Ishikawa (cell line): ENCODE results near the gene DOK4.

Experiments
- CEBPB ChIP-seq: IDR thresholded peaks from 2 replicates; pipeline ENCODE4 v1.6.1; 2012
- CREB1 ChIP-seq: IDR thresholded peaks from 2 replicates; pipeline ENCODE4 v1.6.1; 2012; ENCODE audit warnings: low read depth
- EGR1 ChIP-seq: IDR thresholded peaks from 2 replicates; pipeline ENCODE4 v1.6.1; 2012
- EP300 ChIP-seq: IDR thresholded peaks from 2 replicates; pipeline ENCODE4 v1.6.1; 2012; ENCODE audit warnings: borderline replicate concordance
- FOXM1 ChIP-seq: IDR thresholded peaks from 2 replicates; pipeline ENCODE4 v1.6.1; 2012; ENCODE audit warnings: low read depth, borderline replicate concordance
- NFIC ChIP-seq: IDR thresholded peaks from 2 replicates; pipeline ENCODE4 v1.6.1; 2012
- RAD21 ChIP-seq: IDR thresholded peaks from 2 replicates; pipeline ENCODE4 v1.6.1; 2012; ENCODE audit warnings: low read depth
- TAF1 ChIP-seq: IDR thresholded peaks from 2 replicates; pipeline ENCODE4 v1.6.1; 2012; ENCODE audit warnings: low read depth, mild to moderate bottlenecking
- TCF12 ChIP-seq: IDR thresholded peaks from 2 replicates; pipeline ENCODE4 v1.6.1; 2012; ENCODE audit warnings: low read depth
- TEAD4 ChIP-seq: IDR thresholded peaks from 2 replicates; pipeline ENCODE4 v1.6.1; 2012
- YY1 ChIP-seq: IDR thresholded peaks from 2 replicates; pipeline ENCODE4 v1.6.1; 2012; ENCODE audit warnings: low read depth
- ZBTB7A ChIP-seq: IDR thresholded peaks from 2 replicates; pipeline ENCODE4 v1.6.1; 2012; ENCODE audit warnings: low read depth
- TF ChIP-seq, protein P1 (sequence below): IDR thresholded peaks from 2 replicates; pipeline ENCODE4 v1.6.1; 2012
- TF ChIP-seq, protein P2 (sequence below): IDR thresholded peaks from 2 replicates; pipeline ENCODE4 v1.6.1; 2012; ENCODE audit warnings: low read depth, mild to moderate bottlenecking
- TF ChIP-seq, protein P3 (sequence below): IDR thresholded peaks from 2 replicates; pipeline ENCODE4 v1.6.1; 2012

DOK4 gene

DNA sequence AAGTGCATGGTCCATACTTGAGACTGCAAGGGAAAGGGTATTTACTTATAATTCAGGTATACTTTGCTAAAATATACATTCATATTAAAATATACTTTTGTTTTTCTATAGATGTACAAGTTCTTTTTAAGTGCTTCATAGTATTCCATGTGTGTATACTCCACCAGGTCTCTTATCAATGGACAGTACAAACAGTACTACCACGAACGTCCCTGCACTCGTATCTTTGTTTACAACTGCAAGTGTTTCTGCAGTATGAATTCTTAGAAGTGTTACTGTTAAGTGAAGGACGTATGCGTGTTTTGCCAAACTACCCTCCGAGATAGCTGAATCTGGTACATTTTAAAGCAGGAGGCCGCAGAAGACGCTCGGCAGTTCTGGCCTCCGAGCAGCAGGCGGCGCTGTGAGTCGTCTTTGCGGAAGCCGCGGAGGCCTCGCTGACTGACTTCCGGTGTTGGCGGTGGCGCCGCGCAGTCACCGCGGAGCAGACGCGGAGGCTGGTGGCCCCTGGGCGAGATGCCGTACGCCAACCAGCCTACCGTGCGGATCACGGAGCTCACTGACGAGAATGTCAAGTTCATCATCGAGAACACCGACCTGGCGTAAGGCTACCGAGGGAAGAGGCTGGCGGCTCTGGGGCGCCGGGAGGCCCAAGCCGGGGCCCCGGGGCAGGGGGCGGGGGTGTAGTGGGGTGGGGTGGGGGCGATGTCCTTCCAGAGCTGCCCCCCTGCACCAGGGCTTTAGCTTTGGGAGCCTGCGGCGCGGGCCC lies 23.9 kb downstream of the DOK4 start, which contains the start of gene POLR2C:
TSS of gene POLR2C (plus strand) at position 471 of the 769 bp plus-strand sequence. CDS start at position 517, 46 bp downstream.
- TF ChIP-seq, protein P1, sequence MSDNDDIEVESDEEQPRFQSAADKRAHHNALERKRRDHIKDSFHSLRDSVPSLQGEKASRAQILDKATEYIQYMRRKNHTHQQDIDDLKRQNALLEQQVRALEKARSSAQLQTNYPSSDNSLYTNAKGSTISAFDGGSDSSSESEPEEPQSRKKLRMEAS = peak; percentile 73
- TF ChIP-seq YY1 (peak; percentile 79), CEBPB (no peak), TAF1 (peak; percentile 96), NFIC (no peak), RAD21 (no peak; the same call in 1 of the 2 replicates), ZBTB7A (no peak), TCF12 (peak; percentile 38; the same call in 1 of the 2 replicates), FOXM1 (no peak), TEAD4 (no peak)
- TF ChIP-seq, protein P2, sequence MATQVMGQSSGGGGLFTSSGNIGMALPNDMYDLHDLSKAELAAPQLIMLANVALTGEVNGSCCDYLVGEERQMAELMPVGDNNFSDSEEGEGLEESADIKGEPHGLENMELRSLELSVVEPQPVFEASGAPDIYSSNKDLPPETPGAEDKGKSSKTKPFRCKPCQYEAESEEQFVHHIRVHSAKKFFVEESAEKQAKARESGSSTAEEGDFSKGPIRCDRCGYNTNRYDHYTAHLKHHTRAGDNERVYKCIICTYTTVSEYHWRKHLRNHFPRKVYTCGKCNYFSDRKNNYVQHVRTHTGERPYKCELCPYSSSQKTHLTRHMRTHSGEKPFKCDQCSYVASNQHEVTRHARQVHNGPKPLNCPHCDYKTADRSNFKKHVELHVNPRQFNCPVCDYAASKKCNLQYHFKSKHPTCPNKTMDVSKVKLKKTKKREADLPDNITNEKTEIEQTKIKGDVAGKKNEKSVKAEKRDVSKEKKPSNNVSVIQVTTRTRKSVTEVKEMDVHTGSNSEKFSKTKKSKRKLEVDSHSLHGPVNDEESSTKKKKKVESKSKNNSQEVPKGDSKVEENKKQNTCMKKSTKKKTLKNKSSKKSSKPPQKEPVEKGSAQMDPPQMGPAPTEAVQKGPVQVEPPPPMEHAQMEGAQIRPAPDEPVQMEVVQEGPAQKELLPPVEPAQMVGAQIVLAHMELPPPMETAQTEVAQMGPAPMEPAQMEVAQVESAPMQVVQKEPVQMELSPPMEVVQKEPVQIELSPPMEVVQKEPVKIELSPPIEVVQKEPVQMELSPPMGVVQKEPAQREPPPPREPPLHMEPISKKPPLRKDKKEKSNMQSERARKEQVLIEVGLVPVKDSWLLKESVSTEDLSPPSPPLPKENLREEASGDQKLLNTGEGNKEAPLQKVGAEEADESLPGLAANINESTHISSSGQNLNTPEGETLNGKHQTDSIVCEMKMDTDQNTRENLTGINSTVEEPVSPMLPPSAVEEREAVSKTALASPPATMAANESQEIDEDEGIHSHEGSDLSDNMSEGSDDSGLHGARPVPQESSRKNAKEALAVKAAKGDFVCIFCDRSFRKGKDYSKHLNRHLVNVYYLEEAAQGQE = no peak

DNA sequence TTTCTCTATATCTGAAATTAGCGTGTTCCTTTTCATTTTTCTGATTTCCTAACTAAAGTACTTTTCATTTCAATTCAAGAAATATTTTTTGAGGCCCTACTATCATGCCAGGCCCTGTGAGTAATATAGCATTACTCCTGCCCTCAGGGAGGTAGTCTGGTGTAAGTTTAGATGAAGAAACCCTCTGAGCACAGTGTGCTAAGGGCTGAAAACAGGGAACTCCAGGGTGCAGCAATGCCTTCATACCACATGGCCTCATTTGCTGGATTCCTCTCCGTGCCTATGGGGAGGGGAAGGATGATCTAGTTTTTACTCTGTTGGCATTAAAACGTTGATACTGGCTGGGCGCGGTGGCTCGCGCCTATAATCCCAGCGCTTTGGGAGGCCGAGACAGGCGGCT lies 34.3 kb downstream of the DOK4 start:
- TF ChIP-seq ZBTB7A (no peak), TCF12 (no peak), RAD21 (no peak), EGR1 (no peak), NFIC (no peak), YY1 (no peak), CEBPB (no peak), TEAD4 (no peak), EP300 (no peak), TAF1 (no peak), CREB1 (no peak), FOXM1 (no peak)
- TF ChIP-seq, protein P3, sequence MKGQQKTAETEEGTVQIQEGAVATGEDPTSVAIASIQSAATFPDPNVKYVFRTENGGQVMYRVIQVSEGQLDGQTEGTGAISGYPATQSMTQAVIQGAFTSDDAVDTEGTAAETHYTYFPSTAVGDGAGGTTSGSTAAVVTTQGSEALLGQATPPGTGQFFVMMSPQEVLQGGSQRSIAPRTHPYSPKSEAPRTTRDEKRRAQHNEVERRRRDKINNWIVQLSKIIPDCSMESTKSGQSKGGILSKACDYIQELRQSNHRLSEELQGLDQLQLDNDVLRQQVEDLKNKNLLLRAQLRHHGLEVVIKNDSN = no peak
- TF ChIP-seq, protein P2 = no peak
- TF ChIP-seq, protein P1 = no peak

DNA sequence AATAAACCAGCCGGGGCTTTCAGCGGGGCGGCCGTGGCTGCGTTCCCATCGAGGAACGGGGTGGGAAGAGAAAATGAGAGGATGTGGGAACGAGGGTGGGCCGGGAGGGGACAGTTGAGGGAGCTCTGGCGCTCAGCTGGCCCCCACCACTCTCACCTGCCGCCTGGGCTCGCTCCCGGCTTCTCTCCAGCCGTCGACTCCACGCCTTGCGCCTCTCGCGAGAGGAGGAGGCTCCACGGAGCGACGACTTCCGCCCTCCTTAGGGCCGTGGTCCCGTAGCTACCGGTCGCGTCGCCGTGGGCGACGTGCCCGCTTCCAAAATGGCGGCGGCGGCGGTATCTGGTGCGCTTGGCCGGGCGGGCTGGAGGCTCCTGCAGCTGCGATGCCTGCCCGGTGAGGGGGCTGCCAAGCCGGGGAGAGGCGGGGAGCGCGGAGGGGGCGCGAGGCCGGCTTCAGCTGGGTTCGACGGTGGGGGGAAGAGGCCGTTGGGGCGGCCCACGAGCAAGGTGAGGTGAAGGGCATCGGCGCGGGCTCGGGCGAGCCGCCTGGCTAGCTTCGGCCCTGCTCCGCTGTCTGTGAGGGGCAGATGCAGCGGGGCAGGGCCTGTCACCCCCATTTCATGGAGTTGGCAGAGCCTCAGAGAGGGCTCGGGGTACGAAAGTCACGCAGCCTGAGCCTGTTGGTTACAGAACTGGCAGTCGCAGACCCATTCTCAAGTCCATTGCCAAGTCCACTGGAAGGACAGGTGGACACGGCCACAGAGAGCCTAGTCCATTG lies 38.9 kb downstream of the DOK4 start, which contains the start of the genes CIAPIN1 and COQ9:
TSS of gene CIAPIN1 (minus strand) at position 200 of the 777 bp plus-strand sequence. CDS start 6,457 bp downstream, outside the sequence.
TSS of gene COQ9 (plus strand) at position 294 of the 777 bp plus-strand sequence. CDS start at position 321, 27 bp downstream.
- TF ChIP-seq, protein P3 = no peak
- TF ChIP-seq TEAD4 (no peak), FOXM1 (no peak), CEBPB (no peak; the same call in 1 of the 2 replicates), EP300 (0 out of 2 replicates have a peak, but pooled peaks have one; percentile 7), RAD21 (no peak), EGR1 (peak; percentile 64), ZBTB7A (no peak), TAF1 (peak; percentile 100), CREB1 (peak; percentile 72), YY1 (peak; percentile 99), TCF12 (peak; percentile 80), NFIC (peak; percentile 46; the same call in 1 of the 2 replicates)
- TF ChIP-seq, protein P2 = 0 out of 2 replicates have a peak, but pooled peaks have one; percentile 38
- TF ChIP-seq, protein P1 = peak; percentile 93
